Neural cell (in vitro differentiated cells): ENCODE results near the gene CHRM5.

Experiments
- EP300 ChIP-seq: fragments of 450-650 bp; conservative IDR thresholded peaks from 2 replicates; pipeline ENCODE4 v1.6.1; 2014; ENCODE audit warnings: antibody characterized with exemption, mild to moderate bottlenecking, moderate library complexity; ENCODE audit not compliant: poor library complexity, severe bottlenecking
- EZH2 ChIP-seq: fragments of 200-600, 300-800 bp; shearing (Covaris generic), sonication (generic); IDR thresholded peaks from 2 replicates; pipeline ENCODE4 v1.6.1; 2014; ENCODE audit warnings: antibody characterized with exemption, low read length, borderline replicate concordance, mild to moderate bottlenecking; ENCODE audit not compliant: insufficient read depth, poor library complexity, severe bottlenecking
- POLR2AphosphoS5 ChIP-seq: IDR thresholded peaks from 2 replicates; pipeline ENCODE4 v1.6.1; 2012
- TAF1 ChIP-seq: IDR thresholded peaks from 2 replicates; pipeline ENCODE4 v1.6.1; 2012; ENCODE audit warnings: low read depth
- TF ChIP-seq, protein P1 (sequence below): fragments of 450-650 bp; IDR thresholded peaks from 2 replicates; pipeline ENCODE4 v1.5.1; 2014; ENCODE audit warnings: antibody characterized with exemption, mild to moderate bottlenecking, moderate library complexity; ENCODE audit not compliant: poor library complexity, severe bottlenecking

DNA sequence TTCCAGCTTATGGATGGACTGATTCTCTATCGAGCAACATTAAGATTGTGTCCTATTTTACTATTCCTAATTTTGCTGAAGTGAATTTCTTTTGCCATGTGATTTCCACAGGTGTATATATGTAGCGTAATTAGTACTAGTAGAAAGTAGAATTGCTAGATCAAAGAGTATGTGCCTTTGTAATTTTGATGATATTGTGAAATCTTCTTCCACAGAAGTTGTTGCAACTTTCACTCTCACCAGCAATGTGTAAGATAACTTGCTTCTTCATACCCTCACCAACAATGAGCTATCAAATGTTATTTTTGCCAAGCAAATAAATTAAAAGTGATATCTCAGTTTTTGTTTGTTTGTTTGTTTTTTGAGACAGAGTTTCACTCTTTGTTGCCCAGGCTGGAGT, 139.0 kb downstream of the CHRM5 start:
- TF ChIP-seq, protein P1, sequence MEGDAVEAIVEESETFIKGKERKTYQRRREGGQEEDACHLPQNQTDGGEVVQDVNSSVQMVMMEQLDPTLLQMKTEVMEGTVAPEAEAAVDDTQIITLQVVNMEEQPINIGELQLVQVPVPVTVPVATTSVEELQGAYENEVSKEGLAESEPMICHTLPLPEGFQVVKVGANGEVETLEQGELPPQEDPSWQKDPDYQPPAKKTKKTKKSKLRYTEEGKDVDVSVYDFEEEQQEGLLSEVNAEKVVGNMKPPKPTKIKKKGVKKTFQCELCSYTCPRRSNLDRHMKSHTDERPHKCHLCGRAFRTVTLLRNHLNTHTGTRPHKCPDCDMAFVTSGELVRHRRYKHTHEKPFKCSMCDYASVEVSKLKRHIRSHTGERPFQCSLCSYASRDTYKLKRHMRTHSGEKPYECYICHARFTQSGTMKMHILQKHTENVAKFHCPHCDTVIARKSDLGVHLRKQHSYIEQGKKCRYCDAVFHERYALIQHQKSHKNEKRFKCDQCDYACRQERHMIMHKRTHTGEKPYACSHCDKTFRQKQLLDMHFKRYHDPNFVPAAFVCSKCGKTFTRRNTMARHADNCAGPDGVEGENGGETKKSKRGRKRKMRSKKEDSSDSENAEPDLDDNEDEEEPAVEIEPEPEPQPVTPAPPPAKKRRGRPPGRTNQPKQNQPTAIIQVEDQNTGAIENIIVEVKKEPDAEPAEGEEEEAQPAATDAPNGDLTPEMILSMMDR, result no peak
- TF ChIP-seq EZH2 (no peak), POLR2AphosphoS5 (no peak), TAF1 (no peak), EP300 (no peak)
